HG02642 (cell line): ENCODE results near the gene S100A2.
"Not testable (repeated sequence)": the region's sequence is repeated elsewhere in the genome, so short reads cannot be mapped to it uniquely, and the experiment has no call there.

ENCODE experiments used
- ATAC-seq: cut with Tn5 transposase; IDR thresholded peaks from one replicate; pipeline ENCODE4 v1.9.1; 2021; ENCODE audit warnings: mild to moderate bottlenecking; ENCODE audit not compliant: unreplicated experiment, poor library complexity

S100A2 gene

DNA sequence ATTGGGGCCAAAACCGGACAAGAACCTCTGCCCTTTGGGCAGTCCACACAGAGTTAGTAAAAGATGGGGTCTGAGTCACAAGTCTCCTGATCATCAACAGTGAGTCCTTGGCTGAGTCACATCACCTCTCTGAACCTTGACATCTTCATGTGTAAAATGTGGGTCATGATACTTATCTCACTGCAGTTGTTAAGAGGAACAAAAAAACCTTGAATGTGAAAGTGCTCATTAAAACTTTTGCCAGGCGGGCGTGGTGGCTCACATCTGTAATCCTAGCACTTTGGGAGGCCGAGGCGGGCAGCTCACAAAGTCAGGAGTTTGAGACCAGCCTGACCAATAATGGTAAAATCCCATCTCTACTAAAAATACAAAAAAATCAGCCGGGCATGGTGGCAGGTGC lies 31.6 kb upstream of the S100A2 start:
- ATAC-seq = no peak

DNA sequence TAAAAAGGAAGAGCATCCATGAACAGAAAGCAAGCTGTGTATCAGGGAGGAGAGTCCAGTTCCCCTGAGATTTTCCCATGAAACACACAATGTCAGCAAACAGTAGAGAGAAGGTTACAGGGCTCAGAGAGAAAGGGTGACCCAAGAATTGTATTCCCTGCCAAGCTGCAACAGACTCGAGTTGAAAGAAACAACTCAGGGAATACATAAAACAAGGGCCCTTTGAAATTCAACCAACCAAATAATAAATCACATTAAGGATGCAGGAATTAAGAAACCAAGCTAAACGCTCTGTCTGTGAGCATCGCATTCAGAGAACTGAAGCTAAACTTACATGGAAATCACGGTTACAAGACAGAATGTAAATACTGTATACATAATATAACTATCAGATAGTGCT lies 27.1 kb upstream of the S100A2 start:
- no peak for ATAC-seq

DNA sequence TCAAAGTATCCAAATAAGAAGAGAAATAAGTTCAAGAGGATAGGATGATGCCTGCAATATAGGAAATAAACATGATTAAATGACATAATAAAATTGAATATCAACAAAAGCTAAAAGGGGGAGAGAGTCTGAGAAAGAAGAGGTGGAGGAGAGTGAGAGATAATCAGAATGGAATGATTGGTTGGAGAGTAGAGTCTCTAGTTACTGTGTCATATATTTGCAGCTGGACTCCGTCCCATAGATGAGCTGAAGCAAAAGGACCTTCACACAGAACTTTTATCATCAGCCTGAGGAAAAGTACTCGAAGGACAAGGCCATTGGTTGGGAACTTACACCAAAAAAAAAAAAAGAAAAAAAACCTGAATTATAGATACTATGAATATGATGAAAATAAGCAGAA lies 22.8 kb upstream of the S100A2 start:
- no peak for ATAC-seq

- ATAC-seq = not testable (repeated sequence)
These were observed 22.4 kb upstream of the S100A2 start for GRCh38 chr1:153588033-153588432.

GRCh38 chr1:153587314-153587713 lies 21.7 kb upstream of the S100A2 start:
- no peak for ATAC-seq

GRCh38 chr1:153586347-153586746 lies 20.7 kb upstream of the S100A2 start:
- ATAC-seq = no peak

- no peak for ATAC-seq
These were observed 19.4 kb upstream of the S100A2 start for GRCh38 chr1:153585006-153585405.

DNA sequence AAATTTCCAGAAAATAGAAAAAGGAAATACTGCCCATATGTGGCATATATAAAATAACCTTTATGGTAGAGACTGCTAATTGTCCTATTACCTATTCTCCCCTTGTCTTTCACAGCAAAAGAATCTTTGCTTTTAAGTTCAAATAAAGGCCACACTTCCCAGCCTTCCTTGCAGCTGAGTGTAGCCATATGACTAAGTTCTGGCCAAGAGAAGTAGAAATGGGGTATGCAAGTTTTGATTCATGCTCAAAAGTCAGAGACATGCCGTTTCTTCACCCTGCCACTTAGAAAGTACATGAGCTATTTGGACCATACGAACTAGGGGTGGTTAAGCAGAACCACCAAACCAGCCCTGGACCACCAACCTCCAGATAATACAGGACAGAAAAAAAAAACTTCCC lies 18.3 kb upstream of the S100A2 start:
- ATAC-seq = no peak

DNA sequence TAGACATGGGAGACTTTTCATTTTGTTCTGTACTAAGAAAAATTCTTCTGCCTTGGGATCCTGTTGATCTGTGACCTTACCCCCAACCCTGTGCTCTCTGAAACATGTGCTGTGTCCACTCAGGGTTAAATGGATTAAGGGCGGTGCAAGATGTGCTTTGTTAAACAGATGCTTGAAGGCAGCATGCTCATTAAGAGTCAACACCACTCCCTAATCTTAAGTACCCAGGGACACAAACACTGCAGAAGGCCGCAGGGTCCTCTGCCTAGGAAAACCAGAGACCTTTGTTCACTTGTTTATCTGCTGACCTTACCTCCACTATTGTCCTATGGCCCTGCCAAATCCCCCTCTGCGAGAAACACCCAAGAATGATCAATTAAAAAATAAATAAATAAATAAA lies 17.9 kb upstream of the S100A2 start:
- not testable (repeated sequence) for ATAC-seq

DNA sequence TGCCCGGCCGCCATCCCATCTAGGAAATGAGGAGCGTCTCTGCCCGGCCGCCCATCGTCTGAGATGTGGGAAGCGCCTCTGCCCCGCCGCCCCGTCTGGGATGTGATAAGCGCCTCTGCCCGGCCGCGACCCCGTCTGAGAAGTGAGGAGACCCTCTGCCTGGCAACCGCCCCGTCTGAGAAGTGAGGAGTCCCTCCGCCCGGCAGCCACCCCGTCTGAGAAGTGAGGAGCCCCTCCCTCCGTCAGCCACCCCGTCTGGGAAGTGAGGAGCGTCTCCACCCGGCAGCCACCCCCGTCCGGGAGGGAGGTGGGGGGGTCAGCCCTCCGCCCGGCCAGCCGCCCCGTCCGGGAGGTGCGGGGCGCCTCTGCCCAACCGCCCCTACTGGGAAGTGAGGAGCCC lies 17.2 kb upstream of the S100A2 start:
- ATAC-seq = not testable (repeated sequence)

- ATAC-seq = no peak
These were observed 13.3 kb upstream of the S100A2 start for GRCh38 chr1:153578936-153579335.

- no peak for ATAC-seq
These were observed 12.8 kb upstream of the S100A2 start for GRCh38 chr1:153578490-153578889.

DNA sequence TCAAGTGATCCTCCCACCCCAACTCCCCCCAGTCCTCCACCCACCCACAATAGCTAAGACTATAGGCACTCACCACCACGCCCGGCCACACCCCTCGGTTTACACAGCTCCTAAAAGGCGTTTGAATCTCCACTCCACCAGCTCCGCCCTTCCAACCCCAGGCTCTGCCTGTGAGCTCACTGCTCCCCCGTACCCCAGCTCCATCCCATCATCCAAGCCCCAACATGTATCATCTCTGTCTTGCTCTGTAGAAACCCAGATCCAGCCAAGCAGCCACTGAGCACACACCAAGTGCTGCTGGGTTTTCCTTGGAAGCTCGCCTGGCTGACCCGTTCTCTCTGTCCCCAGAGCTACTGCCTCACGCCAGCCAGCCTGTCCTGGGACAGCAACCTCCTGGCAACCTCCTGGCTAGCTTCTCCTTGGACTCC lies 12.0 kb upstream of the S100A2 start:
- no peak for ATAC-seq

DNA sequence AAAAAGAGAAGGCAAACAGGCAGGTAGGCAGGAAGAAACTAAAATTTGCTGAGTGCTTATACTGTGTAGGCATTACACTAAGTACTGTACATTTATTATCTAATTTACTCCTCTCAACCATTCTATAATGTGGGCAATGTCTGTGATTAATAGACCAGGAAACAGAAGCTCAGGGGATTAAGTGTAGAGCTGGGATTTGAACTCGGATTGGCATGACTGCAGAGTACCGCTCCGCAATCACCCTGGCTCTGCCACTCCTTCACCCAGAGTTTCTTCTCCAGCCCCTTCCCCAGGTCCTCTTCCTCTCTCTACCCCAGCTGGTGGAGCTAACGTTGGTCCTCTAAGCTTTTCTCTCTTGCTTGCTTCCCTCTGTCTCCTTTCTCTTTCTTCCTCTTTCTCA lies 11.5 kb upstream of the S100A2 start:
- ATAC-seq = no peak

DNA sequence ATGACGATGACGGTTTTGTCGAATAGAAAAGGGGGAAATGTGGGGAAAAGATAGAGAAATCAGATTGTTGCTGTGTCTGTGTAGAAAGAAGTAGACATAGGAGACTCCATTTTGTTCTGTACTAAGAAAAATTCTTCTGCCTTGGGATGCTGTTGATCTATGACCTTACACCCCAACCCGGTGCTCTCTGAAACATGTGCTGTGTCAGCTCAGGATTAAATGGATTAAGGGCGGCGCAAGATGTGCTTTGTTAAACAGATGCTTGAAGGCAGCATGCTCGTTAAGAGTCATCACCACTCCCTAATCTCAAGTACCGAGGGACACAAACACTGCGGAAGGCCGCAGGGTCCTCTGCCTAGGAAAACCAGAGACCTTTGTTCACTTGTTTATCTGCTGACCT lies 9.9 kb upstream of the S100A2 start:
- ATAC-seq = not testable (repeated sequence)

DNA sequence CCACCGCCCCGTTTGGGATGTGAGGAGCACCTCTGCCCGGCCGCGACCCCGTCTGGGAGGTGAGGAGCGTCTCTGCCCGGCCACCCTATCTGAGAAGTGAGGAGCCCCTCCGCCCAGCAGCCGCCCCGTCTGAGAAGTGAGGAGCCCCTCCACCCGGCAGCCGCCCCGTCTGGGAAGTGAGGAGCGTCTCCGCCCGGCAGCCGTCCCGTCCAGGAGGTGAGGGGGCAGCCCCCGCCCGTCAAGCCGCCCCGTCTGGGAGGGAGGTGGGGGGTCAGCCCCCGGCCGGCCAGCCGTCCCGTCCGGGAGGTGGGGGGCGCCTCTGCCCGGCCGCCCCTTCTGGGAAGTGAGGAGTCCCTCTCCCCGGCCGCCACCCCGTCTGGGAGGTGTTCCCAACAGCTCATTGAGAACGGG lies 9.4 kb upstream of the S100A2 start:
- not testable (repeated sequence) for ATAC-seq

GRCh38 chr1:153573351-153573750 lies 7.7 kb upstream of the S100A2 start:
- ATAC-seq = no peak

DNA sequence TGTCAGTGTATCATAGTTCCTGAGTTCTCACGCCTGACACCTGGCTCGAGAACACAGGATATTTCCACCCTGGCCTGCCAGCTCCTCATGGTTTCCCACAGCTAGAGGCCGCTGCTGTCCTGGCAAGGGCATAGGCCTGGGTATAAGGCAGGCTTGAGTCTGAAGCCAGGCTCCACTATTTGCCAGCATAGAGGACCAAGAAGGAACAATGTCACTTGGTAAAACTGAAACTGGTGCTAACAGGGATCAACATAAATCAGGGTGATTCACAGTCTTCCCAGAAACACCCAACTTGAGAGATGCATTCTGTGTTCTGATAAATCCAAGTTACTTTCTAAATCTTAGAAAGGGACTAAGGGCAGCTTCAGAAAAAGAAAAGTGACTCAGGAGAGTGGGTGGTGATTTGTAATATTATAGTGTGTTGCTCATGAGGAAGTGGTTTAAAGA lies 6.9 kb upstream of the S100A2 start:
- peak; percentile 70 for ATAC-seq

- no peak for ATAC-seq
These were observed 6.1 kb upstream of the S100A2 start for GRCh38 chr1:153571706-153572105.

- no peak for ATAC-seq
These were observed 5.2 kb upstream of the S100A2 start for GRCh38 chr1:153570874-153571273.

DNA sequence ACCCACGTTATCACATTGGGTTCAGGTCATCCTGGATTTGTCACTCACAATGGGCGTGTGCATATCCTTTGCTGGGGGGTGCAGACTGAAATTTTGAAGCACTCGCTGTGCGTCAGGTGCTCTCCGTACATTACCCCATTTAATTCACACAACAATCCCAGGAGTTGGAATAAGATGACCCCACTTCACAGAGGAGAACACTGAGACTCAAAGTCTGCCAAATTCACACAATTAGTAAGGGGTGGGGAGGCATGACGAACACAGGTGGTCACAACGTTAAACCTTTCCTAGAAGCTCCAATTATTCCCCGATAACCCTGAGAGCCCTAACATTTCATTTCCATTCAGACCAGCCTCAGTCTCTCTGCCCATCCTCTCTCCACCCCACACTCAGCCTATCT lies 3.8 kb upstream of the S100A2 start:
- ATAC-seq = no peak

GRCh38 chr1:153568367-153569099 lies 2.9 kb upstream of the S100A2 start:
- ATAC-seq = no peak
